Body of pancreas (tissue), 4 donors: ENCODE measurements around the gene RUNX2.

Experiments
- POLR2A ChIP-seq, 3 donors: fragments of 450-650 bp; IDR thresholded peaks; one replicate each; pipeline ENCODE4 v1.6.1; 2016; ENCODE audit warnings: antibody characterized with exemption in 3 of 3, mild to moderate bottlenecking in 2 of 3
- TF ChIP-seq, protein P1 (sequence below), 7 experiments: fragments of 450-650 bp in 4 of 7; fragments of 200-600 bp in 3 of 7; sonication (generic) in 3 of 7; IDR thresholded peaks; one replicate each; pipeline ENCODE4 v1.5.1; 2016 to 2019; ENCODE audit warnings: antibody characterized with exemption in 7 of 7

GRCh38 chr6:45535933-45536332 is 207.8 kb downstream of the RUNX2 start:
- TF ChIP-seq POLR2A (IDR thresholded peaks at IDR 0.05) = no peak
- TF ChIP-seq, protein P1, sequence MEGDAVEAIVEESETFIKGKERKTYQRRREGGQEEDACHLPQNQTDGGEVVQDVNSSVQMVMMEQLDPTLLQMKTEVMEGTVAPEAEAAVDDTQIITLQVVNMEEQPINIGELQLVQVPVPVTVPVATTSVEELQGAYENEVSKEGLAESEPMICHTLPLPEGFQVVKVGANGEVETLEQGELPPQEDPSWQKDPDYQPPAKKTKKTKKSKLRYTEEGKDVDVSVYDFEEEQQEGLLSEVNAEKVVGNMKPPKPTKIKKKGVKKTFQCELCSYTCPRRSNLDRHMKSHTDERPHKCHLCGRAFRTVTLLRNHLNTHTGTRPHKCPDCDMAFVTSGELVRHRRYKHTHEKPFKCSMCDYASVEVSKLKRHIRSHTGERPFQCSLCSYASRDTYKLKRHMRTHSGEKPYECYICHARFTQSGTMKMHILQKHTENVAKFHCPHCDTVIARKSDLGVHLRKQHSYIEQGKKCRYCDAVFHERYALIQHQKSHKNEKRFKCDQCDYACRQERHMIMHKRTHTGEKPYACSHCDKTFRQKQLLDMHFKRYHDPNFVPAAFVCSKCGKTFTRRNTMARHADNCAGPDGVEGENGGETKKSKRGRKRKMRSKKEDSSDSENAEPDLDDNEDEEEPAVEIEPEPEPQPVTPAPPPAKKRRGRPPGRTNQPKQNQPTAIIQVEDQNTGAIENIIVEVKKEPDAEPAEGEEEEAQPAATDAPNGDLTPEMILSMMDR (IDR thresholded peaks at IDR 0.05) = no peak
